Measurements from ENCODE around the gene NRAP.

GRCh38 chr10:113618338-113618737, 45.5 kb downstream of the NRAP start:
- TF ChIP-seq CTCF (IDR thresholded peaks at IDR 0.05), result no peak
- no peak for TF ChIP-seq POLR2A (IDR thresholded peaks at IDR 0.05)
